Measurements from ENCODE around the gene DIAPH3. TPM values are rescaled to one million over a fixed set of nuclear protein-coding genes. Genes with fewer than 3 reads are reported as not detected.

DIAPH3 gene
- total RNA-seq, 1 experiment from 2014 or later, result 11.4 TPM

DNA sequence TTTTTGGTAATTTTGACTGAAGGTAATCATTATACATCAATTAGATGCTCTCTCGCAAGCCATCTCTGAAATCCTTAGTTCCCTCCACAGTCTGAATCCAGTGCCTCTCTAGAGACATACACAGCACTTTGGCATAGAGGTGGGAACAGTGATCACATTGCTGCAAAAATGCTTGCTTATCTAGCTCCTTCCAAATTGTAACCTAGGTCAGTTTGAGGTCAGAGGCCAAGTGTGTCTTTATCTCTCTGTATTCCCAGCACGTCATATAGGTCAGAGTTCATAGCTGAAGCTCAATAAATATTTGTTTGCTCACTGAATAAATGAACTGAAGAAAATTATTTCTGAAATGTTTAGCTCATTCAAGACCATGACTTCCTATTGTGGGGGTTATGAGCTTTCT is 462.5 kb downstream of the DIAPH3 start:
- DNase-seq, result no peak
- BruUV-seq (replicated peaks), result no TSS peak
- H3K9me3 Mint-ChIP-seq (ENCODE audit: low read depth, unreplicated experiment), result no peaks in the 10 kb centered on the region
- no peak overlapping the region for H3K27ac Mint-ChIP-seq (ENCODE audit: unreplicated experiment)
- no peaks in the 10 kb centered on the region for H3K36me3 Mint-ChIP-seq (ENCODE audit: insufficient read depth, unreplicated experiment)
- intact Hi-C loops (cut with micrococcal nuclease; ENCODE audit: unreplicated experiment), result no loop called here
- no peaks in the 10 kb centered on the region for H3K4me1 Mint-ChIP-seq (ENCODE audit: low read depth, unreplicated experiment)
- CTCF ChIA-PET, result no interaction called here
- no peak overlapping the region for H3K4me3 Mint-ChIP-seq (ENCODE audit: low read depth, unreplicated experiment)
- H3K27me3 Mint-ChIP-seq (ENCODE audit: unreplicated experiment), result no peaks in the 10 kb centered on the region
- TF ChIP-seq, protein P1, sequence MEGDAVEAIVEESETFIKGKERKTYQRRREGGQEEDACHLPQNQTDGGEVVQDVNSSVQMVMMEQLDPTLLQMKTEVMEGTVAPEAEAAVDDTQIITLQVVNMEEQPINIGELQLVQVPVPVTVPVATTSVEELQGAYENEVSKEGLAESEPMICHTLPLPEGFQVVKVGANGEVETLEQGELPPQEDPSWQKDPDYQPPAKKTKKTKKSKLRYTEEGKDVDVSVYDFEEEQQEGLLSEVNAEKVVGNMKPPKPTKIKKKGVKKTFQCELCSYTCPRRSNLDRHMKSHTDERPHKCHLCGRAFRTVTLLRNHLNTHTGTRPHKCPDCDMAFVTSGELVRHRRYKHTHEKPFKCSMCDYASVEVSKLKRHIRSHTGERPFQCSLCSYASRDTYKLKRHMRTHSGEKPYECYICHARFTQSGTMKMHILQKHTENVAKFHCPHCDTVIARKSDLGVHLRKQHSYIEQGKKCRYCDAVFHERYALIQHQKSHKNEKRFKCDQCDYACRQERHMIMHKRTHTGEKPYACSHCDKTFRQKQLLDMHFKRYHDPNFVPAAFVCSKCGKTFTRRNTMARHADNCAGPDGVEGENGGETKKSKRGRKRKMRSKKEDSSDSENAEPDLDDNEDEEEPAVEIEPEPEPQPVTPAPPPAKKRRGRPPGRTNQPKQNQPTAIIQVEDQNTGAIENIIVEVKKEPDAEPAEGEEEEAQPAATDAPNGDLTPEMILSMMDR (IDR thresholded peaks at IDR 0.05; ENCODE audit: unreplicated experiment), result no peak

DNA sequence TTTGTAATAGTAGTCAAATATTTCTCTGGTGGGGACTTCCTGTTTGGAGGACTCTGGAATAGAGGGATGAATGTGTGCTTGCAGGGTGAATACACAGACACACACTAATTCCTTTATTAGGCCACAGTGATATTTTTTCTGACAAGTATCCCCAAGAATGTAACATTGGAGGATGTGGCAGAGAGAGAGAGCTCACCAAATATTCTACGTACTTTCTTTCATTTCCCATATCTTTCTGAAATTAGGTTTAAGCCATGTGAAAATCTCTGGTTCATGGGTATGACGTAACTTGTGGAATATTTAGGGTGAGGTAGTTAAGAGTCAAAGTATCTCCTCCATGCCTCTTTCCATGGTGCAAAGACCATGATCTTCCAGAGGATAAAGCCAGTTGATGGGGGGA is 463.4 kb downstream of the DIAPH3 start:
- Mint-ChIP-seq H3K27ac (ENCODE audit: unreplicated experiment) (no peak overlapping the region), H3K4me3 (ENCODE audit: low read depth, unreplicated experiment) (no peak overlapping the region), H3K27me3 (ENCODE audit: unreplicated experiment) (no peaks in the 10 kb centered on the region), H3K36me3 (ENCODE audit: insufficient read depth, unreplicated experiment) (no peaks in the 10 kb centered on the region), H3K4me1 (ENCODE audit: low read depth, unreplicated experiment) (no peaks in the 10 kb centered on the region), H3K9me3 (ENCODE audit: low read depth, unreplicated experiment) (no peaks in the 10 kb centered on the region)
- BruUV-seq (replicated peaks), result no TSS peak
- TF ChIP-seq, protein P1 (IDR thresholded peaks at IDR 0.05; ENCODE audit: unreplicated experiment), result no peak
- intact Hi-C loops (cut with micrococcal nuclease; ENCODE audit: unreplicated experiment), result no loop called here
- DNase-seq, result no peak
- CTCF ChIA-PET, result no interaction called here

DNA sequence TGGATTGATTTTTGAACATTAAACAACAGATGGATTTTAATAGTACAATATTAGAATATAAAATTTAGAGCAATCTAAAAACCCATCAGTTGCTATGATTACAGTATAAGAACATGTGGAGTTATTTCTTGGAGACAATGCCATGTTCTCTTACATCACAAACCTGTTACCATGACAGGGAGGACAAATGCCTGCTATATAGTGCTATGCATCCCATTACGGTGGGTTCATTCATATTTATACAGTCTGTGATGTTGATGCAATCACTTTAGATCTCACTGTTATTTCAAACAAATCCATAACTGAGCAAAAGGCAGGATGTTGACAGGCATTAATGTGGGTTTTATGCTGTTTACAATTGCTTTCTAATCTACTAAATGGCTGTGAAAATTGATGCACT is 467.5 kb downstream of the DIAPH3 start:
- no peak for DNase-seq
- H3K4me1 Mint-ChIP-seq (ENCODE audit: low read depth, unreplicated experiment), result no peaks in the 10 kb centered on the region
- H3K27ac Mint-ChIP-seq (ENCODE audit: unreplicated experiment), result no peak overlapping the region
- no peaks in the 10 kb centered on the region for H3K36me3 Mint-ChIP-seq (ENCODE audit: insufficient read depth, unreplicated experiment)
- TF ChIP-seq, protein P1 (IDR thresholded peaks at IDR 0.05; ENCODE audit: unreplicated experiment), result no peak
- H3K4me3 Mint-ChIP-seq (ENCODE audit: low read depth, unreplicated experiment), result no peak overlapping the region
- CTCF ChIA-PET, result no interaction called here
- intact Hi-C loops (cut with micrococcal nuclease; ENCODE audit: unreplicated experiment), result no loop called here
- no peaks in the 10 kb centered on the region for H3K27me3 Mint-ChIP-seq (ENCODE audit: unreplicated experiment)
- H3K9me3 Mint-ChIP-seq (ENCODE audit: low read depth, unreplicated experiment), result no peaks in the 10 kb centered on the region
- BruUV-seq (replicated peaks), result no TSS peak

DNA sequence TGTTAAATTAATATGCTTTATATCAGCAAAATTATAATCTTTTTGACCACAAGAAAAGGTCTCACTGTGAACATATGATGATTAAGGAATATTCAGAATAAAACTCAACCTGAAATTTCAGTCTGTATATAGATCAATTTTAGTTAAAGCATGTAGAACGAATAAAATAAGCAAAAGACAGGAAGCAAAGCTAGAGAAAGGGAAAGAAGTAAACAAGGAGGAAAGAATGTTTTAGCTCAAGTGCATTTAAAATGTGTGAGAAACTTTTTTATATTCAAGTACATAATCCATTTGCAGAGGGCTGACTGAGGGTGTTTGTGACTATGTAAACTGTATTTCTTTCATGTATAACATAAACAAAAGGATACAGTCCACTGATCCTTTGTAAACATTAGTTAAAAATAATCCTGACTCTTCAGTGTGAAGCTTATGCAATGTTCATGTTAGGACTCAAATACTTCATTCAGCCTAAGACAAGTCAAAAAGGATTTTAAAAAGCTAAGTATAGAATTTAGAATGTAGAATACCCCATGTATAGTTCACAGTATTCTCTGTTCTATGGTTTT is 472.1 kb downstream of the DIAPH3 start:
- H3K4me1 Mint-ChIP-seq (ENCODE audit: low read depth, unreplicated experiment), result no peaks in the 10 kb centered on the region
- intact Hi-C loops (cut with micrococcal nuclease; ENCODE audit: unreplicated experiment), result no loop called here
- TF ChIP-seq, protein P1 (IDR thresholded peaks at IDR 0.05; ENCODE audit: unreplicated experiment), result no peak
- H3K27me3 Mint-ChIP-seq (ENCODE audit: unreplicated experiment), result no peaks in the 10 kb centered on the region
- BruUV-seq (replicated peaks), result no TSS peak
- no peak for DNase-seq
- H3K27ac Mint-ChIP-seq (ENCODE audit: unreplicated experiment), result no peak overlapping the region
- CTCF ChIA-PET, result interaction anchor here (0.6 to 0.7 kb wide), 2 partner anchors 21 to 568 kb away, joined by 3 to 5 read pairs; no protein-coding TSS in a partner anchor
- no peaks in the 10 kb centered on the region for H3K9me3 Mint-ChIP-seq (ENCODE audit: low read depth, unreplicated experiment)
- H3K36me3 Mint-ChIP-seq (ENCODE audit: insufficient read depth, unreplicated experiment), result no peaks in the 10 kb centered on the region
- H3K4me3 Mint-ChIP-seq (ENCODE audit: low read depth, unreplicated experiment), result no peak overlapping the region

All from Calu3 (cell line).